NCI-H345 treated with DMSO at 0.1 percent for 48 hours (cell line): ENCODE measurements around the gene RNF126.
"Not testable (repeated sequence)": the region's sequence is repeated elsewhere in the genome, so short reads cannot be mapped to it uniquely, and the experiment has no call there.

Experiments used
- DNase-seq: peaks from one replicate; lab custom pipeline; 2025; ENCODE audit not compliant: unreplicated experiment; lab: John Stamatoyannopoulos, UW

RNF126 gene

DNA sequence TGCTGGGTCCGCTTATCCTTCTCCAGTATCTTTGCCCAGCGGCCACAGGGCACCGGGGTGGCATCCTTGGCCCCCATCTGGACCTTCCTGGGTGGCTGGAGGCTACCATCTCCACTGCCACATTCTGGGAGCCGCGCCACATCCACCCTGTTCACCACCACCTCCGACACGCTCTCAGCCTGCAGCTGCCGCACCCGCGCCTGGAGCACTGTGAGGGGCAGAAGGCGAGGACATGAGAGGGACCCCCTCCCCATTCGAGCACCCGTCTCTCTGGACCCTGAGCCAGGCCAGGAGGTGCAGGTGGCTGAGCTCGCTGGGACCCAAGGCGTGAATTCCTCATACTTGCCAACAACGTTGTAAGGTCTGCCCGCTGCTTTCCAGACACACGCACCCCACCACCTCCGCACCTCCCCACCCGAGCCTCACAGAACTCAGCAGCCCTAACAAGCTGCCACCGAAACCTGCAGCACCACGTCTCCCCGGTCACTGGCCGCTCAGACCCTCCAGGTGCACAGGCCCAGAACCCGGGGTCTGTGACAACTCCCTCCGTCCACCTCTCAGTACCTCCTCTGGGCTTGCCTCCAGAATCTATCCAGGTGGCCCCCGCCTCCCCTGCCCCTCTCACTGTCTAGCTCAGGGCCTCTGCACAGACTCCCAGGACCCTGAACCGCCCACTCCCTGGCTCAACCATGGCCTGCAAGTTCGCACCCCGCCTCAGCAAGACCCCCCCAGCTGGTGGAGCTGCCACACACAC, 32.9 kb downstream of the RNF126 start:
- DNase-seq, result no peak

DNA sequence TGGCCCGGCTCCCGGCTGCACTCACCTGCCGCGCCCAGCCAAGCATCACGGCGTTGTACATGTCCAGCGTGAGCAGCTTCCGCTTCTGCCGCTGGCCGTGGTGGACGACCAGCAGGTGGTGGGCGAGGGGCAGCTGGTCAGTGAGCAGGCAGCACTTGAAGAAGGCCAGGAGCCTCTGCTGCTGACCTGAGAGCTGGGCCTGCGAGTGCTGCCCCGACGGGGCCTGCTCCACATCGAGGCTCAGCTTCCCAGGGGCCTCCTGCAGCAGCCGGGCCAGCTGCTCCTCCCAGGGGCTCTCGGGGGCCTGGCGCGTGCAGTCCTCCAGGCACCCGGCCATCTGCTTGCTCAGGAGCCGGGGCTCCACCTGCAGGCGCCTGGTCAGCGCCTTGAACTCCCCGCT, 33.5 kb downstream of the RNF126 start:
- DNase-seq, result not testable (repeated sequence)

- DNase-seq, result no peak
These were observed 34.8 kb downstream of the RNF126 start for GRCh38 chr19:628168-628567.

DNA sequence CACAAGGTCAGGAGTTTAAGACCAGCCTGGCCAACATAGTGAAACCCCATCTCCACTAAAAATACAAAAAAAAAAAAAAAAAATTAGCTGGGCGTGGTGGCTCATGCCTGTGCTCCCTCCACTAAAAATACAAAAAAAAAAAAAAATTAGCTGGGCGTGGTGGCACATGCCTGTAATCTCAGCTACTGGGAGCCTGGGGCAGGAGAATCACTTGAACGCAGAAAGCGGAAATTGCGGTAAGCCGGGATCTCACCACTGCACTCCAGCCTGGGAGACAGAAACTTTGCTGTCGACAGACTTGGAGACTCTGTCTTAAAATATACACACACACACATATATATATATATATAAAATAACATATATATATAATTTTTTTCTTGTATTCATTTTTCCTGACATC, 36.4 kb downstream of the RNF126 start:
- not testable (repeated sequence) for DNase-seq

DNA sequence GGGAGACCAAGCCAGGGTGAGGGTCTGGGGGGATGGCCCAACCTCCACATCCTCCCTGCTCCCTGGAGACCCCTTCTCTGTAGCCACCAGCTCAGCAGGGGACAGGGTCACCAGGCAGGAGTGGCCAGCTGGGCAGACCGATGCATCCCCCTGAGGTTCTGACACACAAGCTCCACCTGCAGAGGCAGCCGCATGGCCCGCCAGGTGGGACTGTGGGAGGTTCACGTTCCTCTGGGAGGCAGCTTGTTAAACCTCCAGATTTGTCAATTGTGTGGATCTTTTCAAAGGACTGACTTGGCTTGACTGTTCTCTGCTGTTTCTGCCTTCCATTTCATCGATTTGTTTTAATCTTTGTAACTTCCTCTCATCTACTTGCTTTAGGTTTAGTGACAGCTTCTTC, 37.8 kb downstream of the RNF126 start:
- no peak for DNase-seq

- DNase-seq, result no peak
These were observed 38.4 kb downstream of the RNF126 start for GRCh38 chr19:624433-625109.

GRCh38 chr19:623974-624373, 39.0 kb downstream of the RNF126 start:
- DNase-seq, result no peak

GRCh38 chr19:623175-623916, 39.7 kb downstream of the RNF126 start:
- no peak for DNase-seq

DNA sequence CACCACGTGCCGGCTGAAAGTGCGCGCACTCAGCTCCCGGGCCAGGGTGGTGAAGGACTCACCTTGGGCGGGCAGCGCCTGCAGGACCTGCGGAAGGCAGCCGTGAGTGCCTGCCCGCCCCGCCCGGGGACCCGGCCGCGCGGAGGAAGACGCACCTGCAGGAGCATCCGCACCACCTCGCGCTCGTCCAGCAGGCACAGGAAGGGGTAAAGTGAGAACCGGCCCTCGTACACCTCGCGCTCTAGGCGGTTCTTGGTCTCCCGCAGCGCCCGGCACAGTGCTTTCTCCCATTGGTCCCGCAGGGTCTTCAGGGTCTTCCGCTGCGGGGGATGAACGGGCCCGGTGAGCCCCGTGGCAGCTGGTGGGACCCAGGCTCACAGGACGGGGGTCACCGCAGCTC, 40.3 kb downstream of the RNF126 start:
- DNase-seq, result no peak

GRCh38 chr19:621819-622218, 41.2 kb downstream of the RNF126 start:
- DNase-seq, result no peak

GRCh38 chr19:621191-621590, 41.8 kb downstream of the RNF126 start:
- DNase-seq, result not testable (repeated sequence)

- DNase-seq, result no peak
These were observed 42.7 kb downstream of the RNF126 start for GRCh38 chr19:620166-620862.

DNA sequence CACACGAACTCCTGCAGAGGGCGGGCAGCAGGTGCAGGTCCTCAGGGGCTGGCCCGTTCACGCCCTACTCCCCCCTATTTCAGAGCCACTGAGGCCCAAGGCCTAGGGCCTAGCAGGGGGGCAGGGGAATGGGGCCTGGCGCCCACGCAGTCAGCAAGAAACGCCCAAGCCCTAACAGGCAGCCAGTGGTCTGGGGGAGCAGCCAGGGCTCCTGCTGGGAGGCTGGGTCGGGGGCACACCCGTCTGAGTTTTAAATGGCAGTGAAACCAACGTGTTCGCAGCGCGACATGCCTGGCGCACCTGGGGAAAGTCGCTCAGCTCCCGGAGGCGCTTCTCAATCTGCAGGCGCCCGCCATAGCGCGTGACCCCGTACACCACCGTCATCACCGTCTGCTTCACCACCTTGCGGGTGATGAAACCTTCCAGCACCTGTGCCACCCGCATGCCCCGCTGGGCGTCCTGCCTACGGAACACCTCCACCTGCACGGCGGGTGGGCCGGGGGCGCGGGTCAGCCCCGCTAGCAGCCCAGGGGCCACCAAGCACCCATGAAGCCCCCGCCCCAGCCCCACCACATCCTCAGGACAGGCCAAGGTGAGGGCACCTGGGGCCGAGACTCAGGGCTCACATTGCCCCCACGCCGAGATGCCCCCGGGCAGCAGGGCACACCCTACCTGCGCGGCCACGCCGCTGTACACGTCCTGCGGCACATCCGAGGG, 43.6 kb downstream of the RNF126 start:
- no peak for DNase-seq

GRCh38 chr19:618674-619285, 44.2 kb downstream of the RNF126 start:
- DNase-seq, result no peak

- no peak for DNase-seq
These were observed 44.8 kb downstream of the RNF126 start for GRCh38 chr19:618247-618619.

- no peak for DNase-seq
These were observed 45.3 kb downstream of the RNF126 start for GRCh38 chr19:617551-618246.

DNA sequence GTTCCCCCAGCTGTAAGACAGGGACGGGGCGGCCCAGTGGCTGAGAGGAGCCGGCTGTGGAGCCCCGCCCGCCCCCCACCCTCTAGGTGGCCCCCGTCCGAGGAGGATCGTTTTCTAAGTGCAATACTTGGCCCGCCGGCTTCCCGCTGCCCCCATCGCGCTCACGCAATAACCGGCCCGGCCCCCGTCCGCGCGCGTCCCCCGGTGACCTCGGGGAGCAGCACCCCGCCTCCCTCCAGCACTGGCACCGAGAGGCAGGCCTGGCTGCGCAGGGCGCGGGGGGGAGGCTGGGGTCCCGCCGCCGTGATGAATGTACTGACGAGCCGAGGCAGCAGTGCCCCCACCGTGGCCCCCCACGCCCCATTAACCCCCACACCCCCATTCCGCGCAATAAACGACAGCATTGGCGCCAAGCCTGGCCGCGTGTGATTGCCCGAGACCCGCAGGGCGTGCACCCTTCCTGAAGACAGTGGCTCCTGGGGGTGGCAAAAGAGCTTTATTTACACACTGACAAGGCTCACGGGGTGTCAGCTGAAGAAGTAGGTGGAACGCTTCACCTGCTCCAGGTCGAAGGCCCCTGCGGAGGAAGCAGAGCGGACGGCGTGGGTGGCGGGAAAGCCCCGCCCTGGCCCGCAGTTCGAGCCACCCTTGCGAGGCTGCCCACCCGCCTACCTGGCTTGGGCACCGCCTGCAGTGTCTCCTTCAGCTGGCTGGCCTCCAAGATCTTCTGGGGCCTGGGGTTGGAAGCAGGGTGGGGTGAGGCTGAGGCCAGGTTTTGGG, 46.1 kb downstream of the RNF126 start:
- no peak for DNase-seq

DNA sequence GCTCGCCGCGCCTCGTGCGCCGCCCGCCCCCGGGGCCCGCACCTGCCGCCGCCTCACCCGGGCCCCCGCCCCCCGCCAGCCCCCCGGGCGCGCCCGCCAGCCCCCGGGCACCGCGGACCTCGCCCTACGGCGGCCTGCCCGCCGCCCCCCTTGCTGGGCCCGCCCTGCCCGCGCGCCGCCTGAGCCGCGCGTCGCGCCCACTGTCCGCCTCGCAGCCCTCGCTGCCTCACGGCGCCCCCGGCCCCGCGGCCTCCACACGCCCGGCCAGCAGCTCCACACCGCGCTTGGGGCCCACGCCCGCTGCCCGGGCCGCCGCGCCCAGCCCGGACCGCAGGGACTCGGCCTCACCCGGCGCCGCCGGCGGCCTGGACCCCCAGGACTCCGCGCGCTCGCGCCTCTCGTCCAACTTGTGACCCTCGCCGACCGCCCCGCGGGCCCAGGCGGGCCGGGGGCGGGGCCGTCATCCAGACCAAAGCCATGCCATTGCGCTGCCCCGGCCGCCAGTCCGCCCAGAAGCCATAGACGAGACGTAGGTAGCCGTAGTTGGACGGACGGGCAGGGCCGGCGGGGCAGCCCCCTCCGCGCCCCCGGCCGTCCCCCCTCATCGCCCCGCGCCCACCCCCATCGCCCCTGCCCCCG, 46.8 kb downstream of the RNF126 start:
- no peak for DNase-seq

- no peak for DNase-seq
These were observed 47.4 kb downstream of the RNF126 start for GRCh38 chr19:615619-616018.
